D721Med (cell line): ENCODE measurements around the gene EPN1.

Experiments
- DNase-seq: peaks from one replicate; pipeline ENCODE4 v3.0.0; 2011; ENCODE audit warnings: low spot score; ENCODE audit not compliant: insufficient read length
- FAIRE-seq: peaks from 2 replicates; lab custom pipeline; 2011; peaks lifted over from hg19 to GRCh38; lab: Jason Lieb, UNC
- CTCF ChIP-seq: IDR thresholded peaks from 2 replicates; pipeline ENCODE4 v1.5.1; 2012; ENCODE audit warnings: mild to moderate bottlenecking, control low read depth; ENCODE audit not compliant: insufficient read depth; ENCODE audit errors: missing control alignments

Gene EPN1

GRCh38 chr19:55663846-55664536 lies 11.0 kb upstream of the EPN1 start:
- DNase-seq = no peak
- no peak for TF ChIP-seq CTCF
- FAIRE-seq = no peak

GRCh38 chr19:55666343-55667005 lies 8.6 kb upstream of the EPN1 start:
- TF ChIP-seq CTCF = no peak
- FAIRE-seq = no peak
- no peak for DNase-seq

- no peak for TF ChIP-seq CTCF
- FAIRE-seq (no peak), DNase-seq (no peak)
These were observed 8.0 kb upstream of the EPN1 start for GRCh38 chr19:55667006-55667381.

GRCh38 chr19:55667511-55667910 lies 7.5 kb upstream of the EPN1 start:
- FAIRE-seq = no peak
- TF ChIP-seq CTCF = no peak

GRCh38 chr19:55667958-55668357 lies 7.1 kb upstream of the EPN1 start:
- no peak for TF ChIP-seq CTCF
- no peak for FAIRE-seq
- no peak for DNase-seq

More at GRCh38 chr19:55667511-55667910, 7.5 kb upstream of the EPN1 start:
- no peak for DNase-seq

GRCh38 chr19:55668603-55669348 lies 6.2 kb upstream of the EPN1 start:
- no peak for TF ChIP-seq CTCF
- FAIRE-seq (no peak), DNase-seq (no peak)
